Karpas-422 (cell line): ENCODE measurements around the gene PACRG. TPM values are rescaled to one million over a fixed set of nuclear protein-coding genes. Genes with fewer than 3 reads are reported as not detected.

Experiments
- DNase-seq: peaks from one replicate; pipeline ENCODE4 v3.0.0-alpha.2; 2015
- H2AFZ ChIP-seq: fragments of 200-600 bp; sonication (generic); 2 replicates; pipeline ENCODE4 v1.6.1; 2014; ENCODE audit warnings: antibody characterized with exemption, low read length, mixed read lengths
- H3K27ac ChIP-seq: fragments of 200-600 bp; sonication (generic); 2 replicates; pipeline ENCODE4 v1.5.1; 2014; ENCODE audit warnings: mild to moderate bottlenecking, low read length, moderate library complexity
- H3K27me3 ChIP-seq: fragments of 200-600 bp; sonication (generic); 2 replicates; pipeline ENCODE4 v1.6.1; 2014; ENCODE audit warnings: low read length, mixed read lengths
- H3K36me3 ChIP-seq: fragments of 200-600 bp; sonication (generic); 2 replicates; pipeline ENCODE4 v1.6.1; 2014; ENCODE audit warnings: low read length, mixed read lengths; ENCODE audit not compliant: insufficient read depth
- H3K4me1 ChIP-seq: fragments of 200-600 bp; sonication (generic); 2 replicates; pipeline ENCODE4 v1.6.1; 2014; ENCODE audit warnings: mild to moderate bottlenecking, low read length, mixed read lengths
- H3K4me2 ChIP-seq: fragments of 200-600 bp; sonication (generic); 2 replicates; pipeline ENCODE4 v1.6.1; 2014; ENCODE audit warnings: low read length, low read depth, mild to moderate bottlenecking; ENCODE audit not compliant: poor library complexity, severe bottlenecking
- H3K4me3 ChIP-seq: fragments of 200-600 bp; sonication (generic); 2 replicates; pipeline ENCODE4 v1.5.1; 2014; ENCODE audit warnings: mild to moderate bottlenecking, antibody characterized with exemption, low read length, mixed read lengths
- H3K79me2 ChIP-seq: fragments of 200-600 bp; sonication (generic); 2 replicates; pipeline ENCODE4 v1.6.1; 2014; ENCODE audit warnings: mild to moderate bottlenecking, low read length, mixed read lengths
- H3K9ac ChIP-seq: fragments of 200-600 bp; sonication (generic); 2 replicates; pipeline ENCODE4 v1.6.0; 2014; ENCODE audit warnings: low read length
- H3K9me2 ChIP-seq: fragments of 200-600 bp; sonication (generic), shearing (Covaris generic); replicated peaks from 2 replicates; pipeline ENCODE4 v1.6.0; 2014; ENCODE audit warnings: mild to moderate bottlenecking, low read length, moderate library complexity; ENCODE audit not compliant: insufficient read depth
- H3K9me3 ChIP-seq: fragments of 300-700, 200-600 bp; sonication (generic); 2 replicates; pipeline ENCODE4 v1.6.1; 2014; ENCODE audit warnings: low read length, mixed read lengths
- H4K20me1 ChIP-seq: fragments of 200-600 bp; sonication (generic); 2 replicates; pipeline ENCODE4 v1.6.1; 2014; ENCODE audit warnings: mild to moderate bottlenecking, antibody characterized with exemption, low read length, low read depth; ENCODE audit not compliant: insufficient read depth
- total RNA-seq: library from RNA; depleted of rRNA; stranded (reverse); fragments of >200 nt; shearing (Covaris generic); gene quantifications from 2 replicates; pipeline ENCODE4 v1.2.3, GENCODE V29; 2014; ENCODE audit warnings: low replicate concordance

Gene PACRG
- total RNA-seq, 1 experiment from 2014 or later = not detected

DNA sequence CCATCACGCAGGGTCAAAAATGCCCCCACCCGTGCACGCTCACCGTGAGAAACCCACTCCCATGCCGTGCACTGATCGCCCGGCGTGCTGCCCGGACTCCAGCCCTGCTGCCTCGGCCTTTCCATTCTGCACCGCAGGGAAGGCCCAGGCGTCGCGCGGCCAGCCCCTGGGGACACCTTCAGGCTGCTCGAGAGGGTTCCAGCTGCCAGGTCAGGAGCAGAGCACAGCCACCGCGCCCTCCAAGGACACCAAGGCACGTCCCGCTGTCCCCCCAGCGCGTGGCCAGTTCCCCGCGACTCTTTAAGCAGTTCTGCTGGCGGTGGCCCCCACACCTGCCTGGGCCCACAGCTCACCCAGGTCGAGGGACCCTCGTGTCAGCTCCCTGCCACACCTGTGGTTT, 372.5 kb downstream of the PACRG start:
- Histone ChIP-seq H3K4me1 (no peaks in the 10 kb centered on the region), H3K4me2 (no peak overlapping the region), H3K79me2 (no peaks in the 10 kb centered on the region), H4K20me1 (no peaks in the 10 kb centered on the region), H2AFZ (no peak overlapping the region), H3K9me3 (peaks cover 11% of the 10 kb centered on the region; the same call in 1 of the 2 replicates), H3K36me3 (no peaks in the 10 kb centered on the region), H3K27me3 (no peaks in the 10 kb centered on the region), H3K27ac (no peak overlapping the region), H3K9ac (no peak overlapping the region), H3K4me3 (no peak overlapping the region), H3K9me2 (no peaks in the 10 kb centered on the region)
- no peak for DNase-seq

DNA sequence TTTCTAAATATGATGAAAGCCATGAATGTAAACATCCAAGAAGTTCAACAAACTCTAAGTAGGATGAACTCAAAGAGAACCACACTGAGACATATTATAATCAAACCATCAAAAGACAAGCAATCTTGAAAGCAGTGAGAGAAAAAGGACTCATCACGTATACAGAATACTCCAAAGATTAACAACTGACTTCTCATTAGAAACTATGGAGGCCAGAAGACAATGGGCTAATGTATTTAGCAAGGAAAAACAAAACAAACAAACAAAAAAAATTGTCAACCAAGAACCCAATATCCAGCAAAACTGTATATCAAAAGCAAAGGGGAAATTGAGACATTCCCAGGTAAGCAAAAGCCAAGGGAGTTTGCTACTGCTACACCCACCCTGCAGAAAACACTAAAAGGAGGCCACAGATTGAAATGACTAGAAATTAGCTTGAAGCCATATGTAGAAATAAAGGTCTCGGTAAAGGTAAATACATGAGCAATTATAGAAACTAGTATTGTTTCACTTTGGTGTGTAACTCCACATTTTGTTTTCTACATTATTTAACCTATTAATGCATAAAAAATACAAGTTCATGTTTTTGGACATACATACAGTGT, 385.7 kb downstream of the PACRG start:
- H3K4me2 ChIP-seq = no peak overlapping the region
- H3K4me3 ChIP-seq = no peak overlapping the region
- no peak overlapping the region for H2AFZ ChIP-seq
- H3K27ac ChIP-seq = no peak overlapping the region
- H3K4me1 ChIP-seq = no peaks in the 10 kb centered on the region
- no peak for DNase-seq
- H3K9me3 ChIP-seq = peaks cover 20% of the 10 kb centered on the region
- H4K20me1 ChIP-seq = no peaks in the 10 kb centered on the region
- no peaks in the 10 kb centered on the region for H3K9me2 ChIP-seq
- H3K36me3 ChIP-seq = no peaks in the 10 kb centered on the region
- H3K79me2 ChIP-seq = no peaks in the 10 kb centered on the region
- H3K27me3 ChIP-seq = no peaks in the 10 kb centered on the region
- no peak overlapping the region for H3K9ac ChIP-seq

DNA sequence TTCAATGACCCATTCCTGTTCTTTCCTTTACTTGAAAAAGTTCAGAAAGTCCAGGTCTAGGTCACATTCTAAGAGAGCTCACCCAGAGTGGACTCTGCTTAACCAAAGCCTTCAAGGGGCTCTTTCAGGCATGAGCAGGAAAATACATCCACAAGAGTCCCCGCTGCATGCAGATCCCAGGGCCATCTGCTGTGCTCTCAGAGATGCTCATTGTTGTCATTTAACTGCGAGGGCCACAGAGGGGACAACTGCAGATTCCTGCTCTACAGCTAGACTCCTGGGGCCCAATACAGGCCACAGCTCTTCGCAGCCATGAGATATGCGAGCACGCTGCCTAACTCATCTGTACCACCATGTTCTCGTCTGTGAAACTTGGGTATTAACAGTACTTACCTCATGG, 391.2 kb downstream of the PACRG start:
- no peaks in the 10 kb centered on the region for H3K36me3 ChIP-seq
- H3K9me3 ChIP-seq = peaks cover 17% of the 10 kb centered on the region
- DNase-seq = no peak
- H4K20me1 ChIP-seq = no peaks in the 10 kb centered on the region
- no peak overlapping the region for H3K27ac ChIP-seq
- H3K9ac ChIP-seq = no peak overlapping the region
- no peak overlapping the region for H2AFZ ChIP-seq
- H3K27me3 ChIP-seq = no peaks in the 10 kb centered on the region
- no peaks in the 10 kb centered on the region for H3K4me1 ChIP-seq
- H3K4me2 ChIP-seq = no peak overlapping the region
- no peaks in the 10 kb centered on the region for H3K9me2 ChIP-seq
- no peak overlapping the region for H3K4me3 ChIP-seq
- H3K79me2 ChIP-seq = no peaks in the 10 kb centered on the region

DNA sequence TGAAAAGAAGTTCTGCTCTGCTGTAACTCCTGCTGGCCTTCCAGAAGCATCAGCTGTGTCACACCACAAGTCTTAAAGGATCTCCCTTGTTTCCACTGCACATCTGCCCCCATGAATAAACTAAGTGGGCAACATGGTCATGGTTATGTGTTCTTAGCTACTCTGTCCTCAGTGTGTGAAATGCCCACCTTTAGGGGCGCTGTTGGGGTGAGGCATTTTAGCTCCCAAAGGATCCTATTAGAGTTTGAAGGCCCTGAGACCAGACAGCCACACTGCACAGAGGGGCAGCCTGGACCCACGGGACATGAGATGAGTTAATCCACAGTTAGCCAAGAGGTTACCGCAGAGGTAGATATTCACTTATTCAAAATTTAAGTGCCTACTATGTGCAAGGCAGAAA, 392.4 kb downstream of the PACRG start:
- Histone ChIP-seq H4K20me1 (no peaks in the 10 kb centered on the region), H3K9me2 (no peaks in the 10 kb centered on the region), H3K27me3 (no peaks in the 10 kb centered on the region)

DNA sequence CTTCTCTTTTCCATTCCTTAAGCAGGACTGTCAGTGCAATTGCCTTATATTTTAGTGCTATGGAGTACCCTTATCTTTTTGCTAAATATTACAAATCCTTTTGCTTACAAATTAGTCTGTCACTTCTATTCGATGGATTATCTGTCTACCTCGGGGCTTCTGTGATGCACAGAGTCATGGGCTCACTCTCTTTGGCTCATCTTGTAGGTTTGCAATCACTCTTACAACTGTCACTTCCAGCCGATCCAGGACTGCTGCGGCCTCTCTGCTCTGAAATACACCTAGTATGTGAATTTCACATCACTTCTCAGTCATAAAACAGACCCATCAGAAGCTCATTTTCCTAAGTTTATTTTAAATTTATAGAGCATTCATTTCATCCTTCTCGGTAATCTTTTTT, 393.5 kb downstream of the PACRG start:
- no peaks in the 10 kb centered on the region for H3K27me3 ChIP-seq
- DNase-seq = no peak

More for the DNA sequence above, 392.4 kb downstream of the PACRG start:
- no peak overlapping the region for H3K9ac ChIP-seq
- H2AFZ ChIP-seq = no peak overlapping the region
- no peak overlapping the region for H3K4me2 ChIP-seq
- H3K9me3 ChIP-seq = peaks cover 18% of the 10 kb centered on the region
- H3K79me2 ChIP-seq = no peaks in the 10 kb centered on the region
- H3K36me3 ChIP-seq = no peaks in the 10 kb centered on the region
- H3K27ac ChIP-seq = no peak overlapping the region
- DNase-seq = no peak
- no peaks in the 10 kb centered on the region for H3K4me1 ChIP-seq
- no peak overlapping the region for H3K4me3 ChIP-seq

DNA sequence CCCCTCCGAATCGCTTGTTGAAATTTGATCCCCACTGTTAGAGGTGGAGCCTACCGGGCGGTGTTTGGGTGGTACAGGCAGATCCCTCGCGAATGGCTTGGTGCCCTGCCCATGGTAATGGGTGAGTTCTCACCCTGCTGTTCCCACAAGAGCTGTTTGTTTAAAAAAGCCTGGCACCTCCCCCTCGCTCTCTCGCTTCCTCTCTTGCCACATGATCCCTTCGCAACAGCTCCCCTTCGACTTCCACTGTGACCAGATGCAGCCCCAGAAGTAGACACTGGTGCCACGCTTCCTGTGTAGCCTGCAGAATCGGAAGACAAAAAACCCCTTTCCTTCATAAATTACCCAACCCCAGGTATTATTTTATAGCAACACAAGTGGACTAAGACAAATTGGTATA, 394.6 kb downstream of the PACRG start:
- no peak overlapping the region for H3K9ac ChIP-seq
- H2AFZ ChIP-seq = no peak overlapping the region
- no peaks in the 10 kb centered on the region for H4K20me1 ChIP-seq
- H3K9me3 ChIP-seq = peaks cover 21% of the 10 kb centered on the region
- no peak overlapping the region for H3K4me2 ChIP-seq
- H3K4me1 ChIP-seq = no peaks in the 10 kb centered on the region
- DNase-seq = no peak
- H3K4me3 ChIP-seq = no peak overlapping the region
- H3K36me3 ChIP-seq = no peaks in the 10 kb centered on the region
- H3K27ac ChIP-seq = no peak overlapping the region
- no peaks in the 10 kb centered on the region for H3K79me2 ChIP-seq
- H3K9me2 ChIP-seq = no peaks in the 10 kb centered on the region
- no peaks in the 10 kb centered on the region for H3K27me3 ChIP-seq

More for the DNA sequence above, 393.5 kb downstream of the PACRG start:
- peaks cover 21% of the 10 kb centered on the region for H3K9me3 ChIP-seq
- H3K27ac ChIP-seq = no peak overlapping the region
- no peaks in the 10 kb centered on the region for H3K9me2 ChIP-seq
- H3K4me1 ChIP-seq = no peaks in the 10 kb centered on the region
- no peak overlapping the region for H3K4me2 ChIP-seq
- no peaks in the 10 kb centered on the region for H4K20me1 ChIP-seq
- H3K79me2 ChIP-seq = no peaks in the 10 kb centered on the region
- no peaks in the 10 kb centered on the region for H3K36me3 ChIP-seq
- no peak overlapping the region for H3K4me3 ChIP-seq
- no peak overlapping the region for H3K9ac ChIP-seq
- H2AFZ ChIP-seq = no peak overlapping the region

DNA sequence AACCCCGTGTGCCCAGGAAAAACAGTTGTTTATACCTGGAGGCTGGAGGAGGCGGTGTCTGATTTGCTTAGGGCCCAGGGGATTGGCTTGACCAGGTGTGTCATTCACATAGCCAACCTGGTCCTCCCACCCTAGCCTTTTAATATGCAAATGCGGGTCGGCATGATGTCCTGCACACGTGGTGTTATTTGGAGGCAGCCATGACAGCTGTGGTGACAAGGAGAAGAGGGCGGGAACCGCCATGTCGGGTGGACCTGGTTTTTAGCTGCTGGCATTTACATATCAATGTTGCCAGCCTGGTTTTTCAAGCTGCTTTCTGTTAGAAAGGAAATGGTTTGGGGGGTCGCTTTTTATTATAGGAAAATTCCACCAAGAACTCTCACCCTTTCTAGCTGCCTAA, 395.3 kb downstream of the PACRG start:
- H3K4me3 ChIP-seq = no peak overlapping the region
- H3K9me2 ChIP-seq = no peaks in the 10 kb centered on the region
- no peaks in the 10 kb centered on the region for H3K4me1 ChIP-seq
- no peak overlapping the region for H3K9ac ChIP-seq
- H3K4me2 ChIP-seq = no peak overlapping the region
- no peak for DNase-seq
- H3K9me3 ChIP-seq = peaks cover 21% of the 10 kb centered on the region
- H3K79me2 ChIP-seq = no peaks in the 10 kb centered on the region
- no peaks in the 10 kb centered on the region for H4K20me1 ChIP-seq
- H2AFZ ChIP-seq = no peak overlapping the region
- H3K36me3 ChIP-seq = no peaks in the 10 kb centered on the region
- no peaks in the 10 kb centered on the region for H3K27me3 ChIP-seq
- H3K27ac ChIP-seq = no peak overlapping the region

DNA sequence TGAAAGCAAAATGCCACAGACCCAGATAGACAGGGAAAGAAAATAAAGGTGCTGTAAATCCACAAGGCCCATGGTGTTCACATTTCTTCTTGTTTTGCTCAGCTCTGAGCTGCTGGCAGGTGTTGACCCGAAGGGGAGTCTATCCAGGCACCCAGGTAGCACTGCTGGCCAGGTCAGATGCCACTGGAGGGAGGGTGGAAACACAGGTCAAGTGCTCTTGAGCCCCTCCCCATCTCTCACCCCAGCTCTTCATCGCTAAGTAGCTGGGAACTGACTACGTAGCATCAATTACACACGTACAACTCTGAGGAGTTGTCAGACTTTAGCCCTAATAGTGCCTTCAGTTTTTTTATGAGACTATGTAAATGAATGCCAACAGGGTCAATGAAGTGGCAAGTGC, 399.0 kb downstream of the PACRG start:
- peaks cover 26% of the 10 kb centered on the region for H3K9me3 ChIP-seq
- no peaks in the 10 kb centered on the region for H3K79me2 ChIP-seq
- no peak overlapping the region for H3K9ac ChIP-seq
- no peak for DNase-seq
- no peaks in the 10 kb centered on the region for H3K9me2 ChIP-seq
- no peak overlapping the region for H3K27ac ChIP-seq
- H3K4me2 ChIP-seq = no peak overlapping the region
- H3K36me3 ChIP-seq = no peaks in the 10 kb centered on the region
- no peaks in the 10 kb centered on the region for H3K4me1 ChIP-seq
- no peaks in the 10 kb centered on the region for H4K20me1 ChIP-seq
- no peak overlapping the region for H3K4me3 ChIP-seq
- H2AFZ ChIP-seq = no peak overlapping the region
- H3K27me3 ChIP-seq = no peaks in the 10 kb centered on the region

DNA sequence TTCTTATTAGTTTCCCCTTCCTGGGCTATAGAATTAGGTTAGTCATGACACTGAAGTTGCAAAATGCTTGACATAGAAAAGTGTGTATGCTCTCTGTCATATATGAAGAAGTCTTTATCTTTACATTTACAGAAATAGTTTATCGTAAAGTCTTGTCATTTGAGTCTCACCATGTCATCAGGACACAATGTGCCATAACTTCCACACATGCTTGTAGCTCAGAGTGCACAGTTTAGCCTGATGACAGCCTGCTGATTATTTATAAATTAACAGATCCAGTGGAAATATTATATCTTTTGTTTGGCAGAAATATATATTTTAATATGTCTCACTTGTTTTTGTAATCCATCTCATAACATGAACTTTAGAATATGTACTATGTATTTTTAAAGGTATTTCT, 399.8 kb downstream of the PACRG start:
- Histone ChIP-seq H3K4me3 (no peak overlapping the region), H3K4me2 (no peak overlapping the region), H3K9ac (no peak overlapping the region), H3K9me3 (peaks cover 24% of the 10 kb centered on the region), H3K36me3 (no peaks in the 10 kb centered on the region), H3K4me1 (no peaks in the 10 kb centered on the region), H3K79me2 (no peaks in the 10 kb centered on the region), H2AFZ (no peak overlapping the region), H3K27ac (no peak overlapping the region), H4K20me1 (no peaks in the 10 kb centered on the region), H3K27me3 (no peaks in the 10 kb centered on the region), H3K9me2 (no peaks in the 10 kb centered on the region)
- DNase-seq = no peak
